ENCODE measurements around the gene PP2D1.

DNA sequence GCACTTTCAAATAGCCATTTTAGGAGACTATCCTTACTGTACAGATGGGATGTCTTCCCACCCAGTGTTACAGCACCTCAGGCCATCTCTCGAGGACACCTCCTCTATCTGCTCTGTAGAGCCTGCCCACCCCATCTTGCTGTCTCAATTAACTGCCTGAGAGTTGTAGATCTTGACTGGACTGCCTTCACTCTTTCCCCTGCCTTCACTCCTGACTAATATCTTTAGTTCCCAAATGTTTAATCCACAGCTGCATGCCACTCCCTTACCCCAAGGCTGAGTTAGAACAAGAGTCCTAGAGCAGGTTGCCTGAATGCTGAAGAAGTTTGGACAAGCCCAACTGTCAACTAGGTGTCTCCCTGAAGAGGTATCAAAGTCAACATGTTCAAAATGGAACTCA lies 1.3 kb upstream of the PP2D1 start:
- TF ChIP-seq, protein P1, sequence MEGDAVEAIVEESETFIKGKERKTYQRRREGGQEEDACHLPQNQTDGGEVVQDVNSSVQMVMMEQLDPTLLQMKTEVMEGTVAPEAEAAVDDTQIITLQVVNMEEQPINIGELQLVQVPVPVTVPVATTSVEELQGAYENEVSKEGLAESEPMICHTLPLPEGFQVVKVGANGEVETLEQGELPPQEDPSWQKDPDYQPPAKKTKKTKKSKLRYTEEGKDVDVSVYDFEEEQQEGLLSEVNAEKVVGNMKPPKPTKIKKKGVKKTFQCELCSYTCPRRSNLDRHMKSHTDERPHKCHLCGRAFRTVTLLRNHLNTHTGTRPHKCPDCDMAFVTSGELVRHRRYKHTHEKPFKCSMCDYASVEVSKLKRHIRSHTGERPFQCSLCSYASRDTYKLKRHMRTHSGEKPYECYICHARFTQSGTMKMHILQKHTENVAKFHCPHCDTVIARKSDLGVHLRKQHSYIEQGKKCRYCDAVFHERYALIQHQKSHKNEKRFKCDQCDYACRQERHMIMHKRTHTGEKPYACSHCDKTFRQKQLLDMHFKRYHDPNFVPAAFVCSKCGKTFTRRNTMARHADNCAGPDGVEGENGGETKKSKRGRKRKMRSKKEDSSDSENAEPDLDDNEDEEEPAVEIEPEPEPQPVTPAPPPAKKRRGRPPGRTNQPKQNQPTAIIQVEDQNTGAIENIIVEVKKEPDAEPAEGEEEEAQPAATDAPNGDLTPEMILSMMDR (conservative IDR thresholded peaks at IDR 0.05 in 1 of 2, IDR thresholded peaks at IDR 0.05 in 1 of 2; ENCODE audit: low read depth in 1 of 2, low read length in 2 of 2), result no peak
- no peak for TF ChIP-seq EZH2 (IDR thresholded peaks at IDR 0.05; ENCODE audit: low read length, missing control alignments)
